PC-9 (cell line): ENCODE data around the gene NRP1.

Source experiments
- CTCF ChIP-seq: fragments of 200-600 bp; sonication (generic); conservative IDR thresholded peaks from 2 replicates; pipeline ENCODE4 v1.6.1; 2017; ENCODE audit warnings: mixed run types, antibody characterized with exemption, mild to moderate bottlenecking, moderate library complexity
- EZH2 ChIP-seq: fragments of 200-600 bp; sonication (generic); IDR thresholded peaks from 2 replicates; pipeline ENCODE4 v1.8.0; 2017; ENCODE audit warnings: antibody characterized with exemption, low read depth

DNA sequence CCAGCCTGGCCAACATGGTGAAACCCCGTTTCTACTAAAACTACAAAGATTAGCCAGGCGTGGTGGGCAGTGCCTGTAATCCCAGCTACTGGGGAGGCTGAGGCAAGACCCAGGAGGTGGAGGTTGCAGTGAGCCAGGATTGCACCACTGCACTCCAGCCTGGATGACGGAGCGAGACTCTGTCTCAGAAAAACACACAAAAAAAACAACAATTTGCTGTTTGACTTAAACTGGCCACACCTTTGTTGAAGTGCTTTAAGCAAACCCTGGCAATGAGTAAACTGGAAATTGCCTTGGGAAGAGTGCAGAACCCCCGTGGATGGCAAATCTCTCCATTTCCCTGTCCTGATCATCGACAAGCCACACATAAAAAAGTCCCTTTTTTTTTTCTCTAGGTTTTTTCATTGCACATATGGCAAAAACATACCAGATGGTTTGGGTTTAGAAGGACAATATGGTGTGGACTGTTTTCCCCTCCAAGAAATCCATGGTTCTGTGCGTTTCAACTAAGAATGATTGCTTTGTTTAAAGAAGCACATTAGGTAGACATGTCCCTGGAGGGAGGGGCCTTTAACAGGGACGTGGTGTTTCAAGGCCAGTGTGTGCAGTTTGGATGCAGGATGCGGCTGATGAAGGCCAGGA, 76.9 kb downstream of the NRP1 start:
- TF ChIP-seq CTCF (no peak), EZH2 (no peak)
